ENCODE results near the gene ELOVL4. TPM values are rescaled to one million over a fixed set of nuclear protein-coding genes. Genes with fewer than 3 reads are reported as not detected.

ELOVL4 gene
- total and polyA plus RNA-seq, 3 donors from 2014 or later: 8.8 to 10.6 (median 9.1) TPM

GRCh38 chr6:79943133-79943532 is 4.2 kb downstream of the ELOVL4 start:
- DNase-seq: no peak
- Histone ChIP-seq H3K36me3 (ENCODE audit: low read depth, missing control alignments) (no peaks in the 10 kb centered on the region), H3K4me1 (no peaks in the 10 kb centered on the region), H3K4me3 (no peak overlapping the region), H3K9me3 (no peaks in the 10 kb centered on the region), H3K27ac (no peak overlapping the region), H3K27me3 (no peaks in the 10 kb centered on the region)
- TF ChIP-seq POLR2A (IDR thresholded peaks at IDR 0.05): no peak
- TF ChIP-seq CTCF (IDR thresholded peaks at IDR 0.05): no peak
- intact Hi-C loops (cut with DNase I; ENCODE audit: low total_unique reads): no loop called here
- 94 to 98% methylated on average over 1 of the region's 1 CpG for WGBS, 2 donors

- TF ChIP-seq CTCF (IDR thresholded peaks at IDR 0.05): no peak
- TF ChIP-seq POLR2A (IDR thresholded peaks at IDR 0.05): no peak
- Histone ChIP-seq H3K27ac (no peak overlapping the region), H3K27me3 (no peaks in the 10 kb centered on the region), H3K36me3 (ENCODE audit: low read depth, missing control alignments) (no peaks in the 10 kb centered on the region), H3K9me3 (no peaks in the 10 kb centered on the region), H3K4me3 (no peak overlapping the region), H3K4me1 (no peaks in the 10 kb centered on the region)
- 85 to 88% methylated on average over 5 of the region's 5 CpGs for WGBS, 2 donors
- intact Hi-C loops (cut with DNase I; ENCODE audit: low total_unique reads): no loop called here
- no peak for DNase-seq
Observed at GRCh38 chr6:79941489-79942151, 5.7 kb downstream of the ELOVL4 start.

- TF ChIP-seq CTCF (IDR thresholded peaks at IDR 0.05) (no peak), POLR2A (IDR thresholded peaks at IDR 0.05) (no peak)
- intact Hi-C loops (cut with DNase I; ENCODE audit: low total_unique reads): no loop called here
- H3K4me3 ChIP-seq: no peak overlapping the region
- H3K36me3 ChIP-seq (ENCODE audit: low read depth, missing control alignments): no peaks in the 10 kb centered on the region
- H3K9me3 ChIP-seq: no peaks in the 10 kb centered on the region
- no peaks in the 10 kb centered on the region for H3K27me3 ChIP-seq
- 45 to 57% methylated on average over 1 of the region's 1 CpG for WGBS, 2 donors
- H3K27ac ChIP-seq: peak overlapping the region in 1 of 2 donors; percentile 60
- no peak for DNase-seq
- no peaks in the 10 kb centered on the region for H3K4me1 ChIP-seq
Observed at GRCh38 chr6:79928478-79928998, 18.8 kb downstream of the ELOVL4 start.

- H3K36me3 ChIP-seq (ENCODE audit: low read depth, missing control alignments): no peaks in the 10 kb centered on the region
- H3K4me1 ChIP-seq: no peaks in the 10 kb centered on the region
- intact Hi-C loops (cut with DNase I; ENCODE audit: low total_unique reads): no loop called here
- WGBS, 2 donors: 54 to 61% methylated on average over 3 of the region's 3 CpGs
- peak overlapping the region in 1 of 2 donors; percentile 60 for H3K27ac ChIP-seq
- TF ChIP-seq POLR2A (IDR thresholded peaks at IDR 0.05) (no peak), CTCF (IDR thresholded peaks at IDR 0.05) (no peak)
- H3K4me3 ChIP-seq: no peak overlapping the region
- no peak for DNase-seq
- no peaks in the 10 kb centered on the region for H3K27me3 ChIP-seq
- no peaks in the 10 kb centered on the region for H3K9me3 ChIP-seq
Observed at GRCh38 chr6:79927758-79928157, 19.6 kb downstream of the ELOVL4 start.

- H3K27me3 ChIP-seq: no peaks in the 10 kb centered on the region
- no peak overlapping the region for H3K4me3 ChIP-seq
- no peaks in the 10 kb centered on the region for H3K9me3 ChIP-seq
- intact Hi-C loops (cut with DNase I; ENCODE audit: low total_unique reads): no loop called here
- H3K27ac ChIP-seq: no peak overlapping the region
- TF ChIP-seq POLR2A (IDR thresholded peaks at IDR 0.05): no peak
- TF ChIP-seq CTCF (IDR thresholded peaks at IDR 0.05): no peak
- WGBS, 2 donors: 78 to 79% methylated on average over 2 of the region's 2 CpGs
- no peaks in the 10 kb centered on the region for H3K4me1 ChIP-seq
- H3K36me3 ChIP-seq (ENCODE audit: low read depth, missing control alignments): no peaks in the 10 kb centered on the region
- no peak for DNase-seq
Observed at GRCh38 chr6:79923270-79923669, 24.1 kb downstream of the ELOVL4 start.
